A549 (cell line): ENCODE data around the gene S100A12.

Experiments
- KDM1A ChIP-seq: fragments of 200-600 bp; sonication (generic); IDR thresholded peaks from 2 replicates; pipeline ENCODE4 v1.6.1; 2016; ENCODE audit warnings: low read depth, mild to moderate bottlenecking
- KDM5A ChIP-seq: fragments of 200-600 bp; sonication (generic); IDR thresholded peaks from 2 replicates; pipeline ENCODE4 v1.6.1; 2016; ENCODE audit warnings: antibody characterized with exemption, mild to moderate bottlenecking
- MAX ChIP-seq: IDR thresholded peaks from 2 replicates; pipeline ENCODE4 v1.6.1; 2012
- POLR2A ChIP-seq: IDR thresholded peaks from 2 replicates; pipeline ENCODE4 v1.6.1; 2012; ENCODE audit warnings: mild to moderate bottlenecking, low read length
- POLR2AphosphoS2 ChIP-seq: conservative IDR thresholded peaks from 2 replicates; pipeline ENCODE4 v1.6.1; 2012; ENCODE audit warnings: low read length, improper control_type of control experiment, inconsistent platforms
- RAD21 ChIP-seq, 2 experiments: fragments of >200 bp in 1 of 2; sonication (Bioruptor Twin) in 1 of 2; formaldehyde crosslinking in 1 of 2; IDR thresholded peaks in 1 of 2; conservative IDR thresholded peaks in 1 of 2; 2 replicates in 1 of 2; 3 replicates in 1 of 2; pipeline ENCODE4 v1.6.1; 2012 to 2018; ENCODE audit warnings: inconsistent platforms in 1 of 2
- REST ChIP-seq: fragments of 200-600 bp; sonication (generic); IDR thresholded peaks from 2 replicates; pipeline ENCODE4 v1.6.1; 2016; ENCODE audit warnings: antibody characterized with exemption, mild to moderate bottlenecking, moderate library complexity
- SREBF2 ChIP-seq: fragments of 450-650 bp; IDR thresholded peaks from 2 replicates; pipeline ENCODE4 v1.6.1; 2014; ENCODE audit warnings: mild to moderate bottlenecking, moderate library complexity
- TP53 ChIP-seq: fragments of 250-450 bp; sonication (Bioruptor Pico); IDR thresholded peaks from 2 replicates; pipeline ENCODE4 v1.5.0; 2021; ENCODE audit warnings: mild to moderate bottlenecking, moderate library complexity
- ZC3H11A ChIP-seq: fragments of 450-650 bp; IDR thresholded peaks from 2 replicates; pipeline ENCODE4 v1.6.1; 2014; ENCODE audit warnings: antibody characterized with exemption, mild to moderate bottlenecking
- ZFP36 ChIP-seq: fragments of 450-650 bp; IDR thresholded peaks from 2 replicates; pipeline ENCODE4 v1.6.1; 2014; ENCODE audit warnings: borderline replicate concordance; ENCODE audit not compliant: partially characterized antibody
- TF ChIP-seq, protein P1 (sequence below): fragments of >200 bp; sonication (Bioruptor Twin); formaldehyde crosslinking; IDR thresholded peaks from 3 replicates; pipeline ENCODE4 v1.5.1; 2016
- TF ChIP-seq, protein P2 (sequence below): fragments of 250-450 bp; sonication (Bioruptor Pico); IDR thresholded peaks from 2 replicates; pipeline ENCODE4 v1.5.0; 2020; ENCODE audit warnings: low read depth, mild to moderate bottlenecking, moderate library complexity

GRCh38 chr1:153379591-153379990 lies 4.2 kb upstream of the S100A12 start:
- TF ChIP-seq, protein P1, sequence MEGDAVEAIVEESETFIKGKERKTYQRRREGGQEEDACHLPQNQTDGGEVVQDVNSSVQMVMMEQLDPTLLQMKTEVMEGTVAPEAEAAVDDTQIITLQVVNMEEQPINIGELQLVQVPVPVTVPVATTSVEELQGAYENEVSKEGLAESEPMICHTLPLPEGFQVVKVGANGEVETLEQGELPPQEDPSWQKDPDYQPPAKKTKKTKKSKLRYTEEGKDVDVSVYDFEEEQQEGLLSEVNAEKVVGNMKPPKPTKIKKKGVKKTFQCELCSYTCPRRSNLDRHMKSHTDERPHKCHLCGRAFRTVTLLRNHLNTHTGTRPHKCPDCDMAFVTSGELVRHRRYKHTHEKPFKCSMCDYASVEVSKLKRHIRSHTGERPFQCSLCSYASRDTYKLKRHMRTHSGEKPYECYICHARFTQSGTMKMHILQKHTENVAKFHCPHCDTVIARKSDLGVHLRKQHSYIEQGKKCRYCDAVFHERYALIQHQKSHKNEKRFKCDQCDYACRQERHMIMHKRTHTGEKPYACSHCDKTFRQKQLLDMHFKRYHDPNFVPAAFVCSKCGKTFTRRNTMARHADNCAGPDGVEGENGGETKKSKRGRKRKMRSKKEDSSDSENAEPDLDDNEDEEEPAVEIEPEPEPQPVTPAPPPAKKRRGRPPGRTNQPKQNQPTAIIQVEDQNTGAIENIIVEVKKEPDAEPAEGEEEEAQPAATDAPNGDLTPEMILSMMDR = no peak
- TF ChIP-seq TP53 (CRISPR knock-in tag) = no peak
- no peak for TF ChIP-seq POLR2A
- TF ChIP-seq POLR2AphosphoS2 = no peak
- TF ChIP-seq, protein P2, sequence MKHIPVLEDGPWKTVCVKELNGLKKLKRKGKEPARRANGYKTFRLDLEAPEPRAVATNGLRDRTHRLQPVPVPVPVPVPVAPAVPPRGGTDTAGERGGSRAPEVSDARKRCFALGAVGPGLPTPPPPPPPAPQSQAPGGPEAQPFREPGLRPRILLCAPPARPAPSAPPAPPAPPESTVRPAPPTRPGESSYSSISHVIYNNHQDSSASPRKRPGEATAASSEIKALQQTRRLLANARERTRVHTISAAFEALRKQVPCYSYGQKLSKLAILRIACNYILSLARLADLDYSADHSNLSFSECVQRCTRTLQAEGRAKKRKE (CRISPR knock-in tag) = no peak
- TF ChIP-seq KDM1A = no peak
- no peak for TF ChIP-seq SREBF2
- no peak for TF ChIP-seq MAX
- no peak for TF ChIP-seq KDM5A
- TF ChIP-seq REST = no peak
- no peak for TF ChIP-seq ZC3H11A
- no peak for TF ChIP-seq ZFP36
- no peak for TF ChIP-seq RAD21 (conservative IDR thresholded peaks at IDR 0.05 in 1 of 2, IDR thresholded peaks at IDR 0.05 in 1 of 2)
